CMK (cell line): Measurements from ENCODE around the gene RSPO1.
A peak's percentile ranks its signal among the peaks of the same experiment; 100 is the strongest.
"Not testable (repeated sequence)": the region's sequence is repeated elsewhere in the genome, so short reads cannot be mapped to it uniquely, and the experiment has no call there.

Source experiments
- DNase-seq: peaks from one replicate; pipeline ENCODE4 v3.0.0-alpha.2; 2010; ENCODE audit warnings: low read depth

The RSPO1 gene

GRCh38 chr1:37634244-37634991 is at the start of gene RSPO1:
Gene RSPO1, minus strand, starts transcription at chr1:37634892. Its CDS starts 5,231 bp downstream, at chr1:37629661.
- no peak for DNase-seq

GRCh38 chr1:37684182-37684581 is 49.5 kb upstream of the RSPO1 start:
- not testable (repeated sequence) for DNase-seq

- peak; percentile 32 for DNase-seq
These were observed 47.8 kb upstream of the RSPO1 start for GRCh38 chr1:37682334-37682987.

- DNase-seq: no peak
These were observed 46.2 kb upstream of the RSPO1 start for GRCh38 chr1:37680933-37681332.

GRCh38 chr1:37677808-37678207 is 43.1 kb upstream of the RSPO1 start:
- DNase-seq: no peak

GRCh38 chr1:37677143-37677439 is 42.4 kb upstream of the RSPO1 start:
- DNase-seq: no peak

- no peak for DNase-seq
These were observed 41.8 kb upstream of the RSPO1 start for GRCh38 chr1:37676281-37677142.

- DNase-seq: no peak
These were observed 39.2 kb upstream of the RSPO1 start for GRCh38 chr1:37673920-37674319.

- DNase-seq: no peak
These were observed 37.6 kb upstream of the RSPO1 start for GRCh38 chr1:37672136-37672870.

- DNase-seq: no peak
These were observed 36.6 kb upstream of the RSPO1 start for GRCh38 chr1:37671261-37671660.

- DNase-seq: no peak
These were observed 35.4 kb upstream of the RSPO1 start for GRCh38 chr1:37670133-37670532.

- no peak for DNase-seq
These were observed 32.5 kb upstream of the RSPO1 start for GRCh38 chr1:37667023-37667671.

GRCh38 chr1:37666241-37666867 is 31.7 kb upstream of the RSPO1 start:
- DNase-seq: no peak

- no peak for DNase-seq
These were observed 28.8 kb upstream of the RSPO1 start for GRCh38 chr1:37663426-37664000.

- DNase-seq: no peak
These were observed 27.5 kb upstream of the RSPO1 start for GRCh38 chr1:37662031-37662755.

GRCh38 chr1:37661401-37661800 is 26.7 kb upstream of the RSPO1 start:
- DNase-seq: no peak

GRCh38 chr1:37660664-37661063 is 26.0 kb upstream of the RSPO1 start:
- no peak for DNase-seq

GRCh38 chr1:37658486-37658885 is 23.8 kb upstream of the RSPO1 start:
- no peak for DNase-seq

GRCh38 chr1:37657620-37658412 is 23.1 kb upstream of the RSPO1 start:
- no peak for DNase-seq
